K562 (cell line): ENCODE results near the gene JMJD1C. TPM values are rescaled to one million over a fixed set of nuclear protein-coding genes. Genes with fewer than 3 reads are reported as not detected.
A peak's percentile ranks its signal among the peaks of the same experiment; 100 is the strongest.

Source experiments
- ARID1B ChIP-seq: fragments of 450-650 bp; IDR thresholded peaks from 2 replicates; pipeline ENCODE4 v1.6.1; 2016; ENCODE audit warnings: antibody characterized with exemption, mild to moderate bottlenecking, inconsistent platforms
- ATF7 ChIP-seq: fragments of 450-650 bp; IDR thresholded peaks from 2 replicates; pipeline ENCODE4 v1.7.1; 2014; ENCODE audit warnings: mild to moderate bottlenecking, moderate library complexity
- CHD1 ChIP-seq: fragments of 200-600 bp; sonication (generic); IDR thresholded peaks from one replicate; pipeline ENCODE4 v1.6.1; 2012; ENCODE audit warnings: mild to moderate bottlenecking, moderate library complexity, low read length, inconsistent platforms
- CREB1 ChIP-seq, 2 experiments: sonication (generic) in 1 of 2; formaldehyde crosslinking in 1 of 2; IDR thresholded peaks; 2 replicates each; pipeline versions ENCODE4 v1.6.1 to v1.8.0; 2012 to 2022; ENCODE audit warnings: inconsistent platforms in 1 of 2, mild to moderate bottlenecking in 1 of 2, missing genetic modification reagents in 1 of 2, moderate library complexity in 1 of 2
- CTCF ChIP-seq, 3 experiments: IDR thresholded peaks in 2 of 3; conservative IDR thresholded peaks in 1 of 3; 2 replicates each; pipeline ENCODE4 v1.5.1; 2011 to 2012; ENCODE audit warnings: low read length in 3 of 3, mild to moderate bottlenecking in 3 of 3, control low read depth in 2 of 3, improper control_type of control experiment in 1 of 3, inconsistent platforms in 1 of 3, low read depth in 1 of 3, mixed read lengths in 1 of 3, moderate library complexity in 1 of 3; ENCODE audit not compliant: insufficient read depth in 2 of 3
- CTCFL ChIP-seq: IDR thresholded peaks from 2 replicates; pipeline ENCODE4 v1.6.1; 2011; ENCODE audit warnings: borderline replicate concordance, low read depth, mild to moderate bottlenecking, moderate library complexity, low read length; ENCODE audit not compliant: insufficient read depth, poor library complexity, severe bottlenecking
- DNMT1 ChIP-seq: fragments of 450-650 bp; IDR thresholded peaks from 2 replicates; pipeline ENCODE4 v1.6.1; 2016; ENCODE audit warnings: antibody characterized with exemption, mild to moderate bottlenecking
- ETV5 ChIP-seq: sonication (generic); formaldehyde crosslinking; IDR thresholded peaks from 2 replicates; pipeline ENCODE4 v1.4.0; 2020; ENCODE audit warnings: low read depth, mild to moderate bottlenecking, missing genetic modification reagents
- FUS ChIP-seq: fragments of 200-400 bp; formaldehyde crosslinking; optimal IDR thresholded peaks from 2 replicates; pipeline ENCODE3; 2017; ENCODE audit warnings: low read depth, low read length
- GABPB1 ChIP-seq: sonication (generic); formaldehyde crosslinking; IDR thresholded peaks from 2 replicates; pipeline ENCODE4 v1.8.0; 2022; ENCODE audit warnings: mild to moderate bottlenecking, missing genetic modification reagents
- HDAC3 ChIP-seq: fragments of 450-650 bp; IDR thresholded peaks from 2 replicates; pipeline ENCODE4 v1.6.1; 2018; ENCODE audit warnings: borderline replicate concordance, mild to moderate bottlenecking, moderate library complexity; ENCODE audit not compliant: partially characterized antibody
- MCM2 ChIP-seq: fragments of 450-650 bp; IDR thresholded peaks from 2 replicates; pipeline ENCODE4 v1.6.1; 2017; ENCODE audit warnings: low read depth, mild to moderate bottlenecking
- MTF1 ChIP-seq: fragments of 250-450 bp; sonication (Bioruptor Pico); IDR thresholded peaks from 2 replicates; pipeline ENCODE4 v1.9.0; 2021; ENCODE audit warnings: moderate library complexity, mild to moderate bottlenecking, inconsistent platforms, borderline replicate concordance
- NCOA1 ChIP-seq: fragments of 450-650 bp; IDR thresholded peaks from 2 replicates; pipeline ENCODE4 v1.6.1; 2016; ENCODE audit warnings: low read depth
- PTBP1 ChIP-seq: fragments of 200-400 bp; formaldehyde crosslinking; IDR thresholded peaks from 2 replicates; pipeline ENCODE4 v1.6.1; 2017; ENCODE audit warnings: low read depth, low read length
- SAFB2 ChIP-seq: fragments of 200-400 bp; formaldehyde crosslinking; IDR thresholded peaks from 2 replicates; pipeline ENCODE4 v1.6.1; 2018; ENCODE audit warnings: borderline replicate concordance, low read length, low read depth, moderate library complexity; ENCODE audit not compliant: severe bottlenecking
- USF1 ChIP-seq: sonication (generic); formaldehyde crosslinking; IDR thresholded peaks from 2 replicates; pipeline ENCODE4 v1.9.0; 2022; ENCODE audit warnings: mild to moderate bottlenecking, missing genetic modification reagents
- ZBTB9 ChIP-seq: fragments of 450-650 bp; formaldehyde crosslinking; IDR thresholded peaks from 2 replicates; pipeline ENCODE4 v1.4.0; 2020; ENCODE audit warnings: mild to moderate bottlenecking, moderate library complexity
- ZFX ChIP-seq: sonication (generic); formaldehyde crosslinking; IDR thresholded peaks from 2 replicates; pipeline ENCODE4 v1.8.0; 2022; ENCODE audit warnings: mild to moderate bottlenecking, missing genetic modification reagents, moderate library complexity
- ZNF212 ChIP-seq: fragments of 450-650 bp; formaldehyde crosslinking; IDR thresholded peaks from 2 replicates; pipeline ENCODE4 v1.4.0; 2020; ENCODE audit warnings: mild to moderate bottlenecking
- ZNF696 ChIP-seq: fragments of 250-450 bp; sonication (Bioruptor Pico); conservative IDR thresholded peaks from 2 replicates; pipeline ENCODE4 v1.4.0; 2020; ENCODE audit warnings: mild to moderate bottlenecking, moderate library complexity
- ZSCAN32 ChIP-seq: fragments of 450-650 bp; formaldehyde crosslinking; IDR thresholded peaks from 2 replicates; pipeline ENCODE4 v1.4.0; 2020; ENCODE audit warnings: mild to moderate bottlenecking, moderate library complexity
- polyA plus RNA-seq, 8 experiments: library from polyadenylated mRNA; depleted of rRNA in 4 of 8; stranded (reverse) in 5 of 8; unstranded in 3 of 8; fragments of >200 nt; fragmentation: Nextera tagmentation in 2 of 8; fragmentation: Illumina TruSeq in 1 of 8; extraction: Ambion mirVana in 2 of 8; extraction: Trizol in 1 of 8; gene quantifications; 2 replicates each; pipeline versions ENCODE4 v1.2.1 to v1.2.3, GENCODE V29; 2011 to 2014; ENCODE audit warnings: inconsistent platforms in 1 of 8, missing spikeins in 1 of 8
- total RNA-seq, 7 experiments: library from RNA; depleted of rRNA in 6 of 7; stranded (reverse); fragments of >200 nt in 6 of 7; fragmentation: Illumina TruSeq in 2 of 7; extraction: Trizol in 2 of 7; gene quantifications; 2 replicates each; pipeline versions ENCODE4 v1.2.1 to v1.2.3, GENCODE V29; 2011 to 2021; ENCODE audit warnings: low replicate concordance in 1 of 7

The JMJD1C gene
- total and polyA plus RNA-seq, 9 of the 15 experiments (the other 6 are each of a cell fraction or from before 2014, with no cell fraction given), result 25.3 to 68.0 (median 47.2) TPM

GRCh38 chr10:63268798-63269503 is 196.8 kb downstream of the JMJD1C start (continued):
- TF ChIP-seq SAFB2 (no peak), PTBP1 (no peak), GABPB1 (CRISPR knock-in tag) (peak; percentile 78), ZFX (CRISPR knock-in tag) (no peak), NCOA1 (peak; percentile 82), MTF1 (no peak), DNMT1 (peak; percentile 92; the same call in 1 of the 2 replicates), ETV5 (peak; percentile 49), CTCFL (peak; percentile 6), FUS (no peak), ZNF696 (CRISPR knock-in tag) (no peak), USF1 (CRISPR knock-in tag) (peak; percentile 70), ZSCAN32 (CRISPR knock-in tag) (no peak), ZBTB9 (CRISPR knock-in tag) (no peak), CREB1 (IDR thresholded peaks at IDR 0.05) (peak; percentile 72; the same call in 1 of the 2 replicates), CREB1 (CRISPR knock-in tag; IDR thresholded peaks at IDR 0.05) (0 out of 2 replicates have a peak, but pooled peaks have one; percentile 22), CTCF (IDR thresholded peaks at IDR 0.05 in 2 of 3, conservative IDR thresholded peaks at IDR 0.05 in 1 of 3; ENCODE audit: insufficient read depth in 2 of 3, low read depth in 1 of 3, low read length in 3 of 3) (peak in 2 of 3 experiments; percentile 32 to 40), HDAC3 (peak; percentile 89), MCM2 (no peak), CHD1 (peak; percentile 85), ARID1B (peak; percentile 78), ATF7 (peak; percentile 93), ZNF212 (CRISPR knock-in tag) (no peak)
